CD4-positive, alpha-beta T cell treated with Interferon gamma for 1 hour (primary cell): Measurements from ENCODE around the gene DTX4.

Source experiments
- DNase-seq: peaks from one replicate; pipeline ENCODE4 v3.0.0-alpha.2; 2020

DTX4 gene

DNA sequence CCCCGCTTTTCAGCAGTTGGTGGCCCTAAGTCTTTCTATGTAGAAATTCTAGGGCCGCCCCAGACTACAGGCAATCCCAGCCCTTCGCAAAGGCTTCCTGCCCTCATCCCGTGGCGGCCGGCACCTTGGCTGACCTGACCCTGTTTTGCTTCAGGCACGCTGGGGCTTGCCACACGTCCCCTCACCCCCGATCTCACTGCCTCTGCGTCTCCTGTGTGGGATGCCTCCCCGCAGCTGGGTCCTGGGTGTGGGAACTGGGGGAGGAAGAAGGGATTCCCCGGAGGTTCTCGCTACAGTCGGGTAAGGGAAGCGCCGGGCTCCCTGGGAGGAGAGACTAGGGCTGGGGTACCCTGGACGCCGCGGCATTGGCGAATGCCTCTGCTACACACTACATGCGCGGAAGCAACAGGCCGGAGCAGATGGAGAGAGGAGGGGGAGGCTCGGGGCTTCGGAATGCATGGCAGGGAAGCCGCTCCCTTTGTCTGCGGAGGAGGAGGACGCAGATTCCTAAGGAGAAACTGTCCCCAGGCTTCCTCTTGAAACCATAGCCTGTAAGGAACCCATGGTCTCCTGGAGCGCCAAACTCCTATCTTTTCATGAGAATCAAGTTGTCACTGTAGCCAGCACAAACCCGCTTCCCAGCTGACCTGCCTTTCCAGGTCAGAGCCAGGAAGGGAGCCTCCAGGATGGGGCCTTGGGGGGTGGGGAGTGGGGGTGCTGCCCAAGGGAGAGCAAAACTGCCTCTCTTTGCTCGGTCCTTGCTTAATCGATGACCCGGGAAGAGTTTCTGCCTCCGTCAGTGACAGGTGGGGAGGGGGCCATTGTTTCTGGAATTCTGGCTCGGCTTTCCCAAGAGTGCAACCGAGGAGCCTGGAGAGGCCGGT lies 1.4 kb downstream of the DTX4 start:
- DNase-seq = no peak

DNA sequence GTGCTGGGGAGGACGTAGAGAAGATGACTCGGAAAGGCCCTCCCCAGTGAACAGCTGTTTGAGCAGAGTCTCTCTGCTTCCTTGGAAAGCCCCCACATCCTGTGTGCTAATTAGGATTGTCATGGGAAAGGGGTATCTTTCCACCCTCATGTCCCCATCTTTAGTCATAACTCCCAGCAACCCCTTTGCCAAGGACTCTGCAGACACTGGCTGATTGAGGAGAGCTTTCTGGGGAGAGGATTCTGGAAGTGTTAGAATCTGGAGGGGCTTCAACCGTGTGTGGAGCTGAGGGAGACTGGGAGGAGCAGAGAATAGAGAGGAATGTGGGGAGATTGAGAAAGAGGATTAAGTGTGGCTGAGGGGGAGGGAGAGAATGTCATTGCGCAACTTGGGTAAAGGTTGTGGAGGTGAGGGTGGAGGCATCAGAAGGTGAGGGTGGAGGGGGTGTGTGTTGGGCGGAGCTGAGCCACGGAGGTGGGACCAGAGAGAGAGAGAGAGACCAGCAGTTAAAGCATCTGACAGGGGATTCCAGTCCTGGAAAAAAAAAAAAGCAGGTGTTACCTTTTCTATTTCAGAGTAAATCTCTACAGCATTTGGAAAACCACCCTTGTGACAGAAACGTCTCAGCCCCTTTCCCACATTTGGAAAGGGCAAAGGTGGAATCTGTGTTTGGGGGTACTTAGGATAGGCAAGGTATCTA lies 2.2 kb downstream of the DTX4 start:
- no peak for DNase-seq

DNA sequence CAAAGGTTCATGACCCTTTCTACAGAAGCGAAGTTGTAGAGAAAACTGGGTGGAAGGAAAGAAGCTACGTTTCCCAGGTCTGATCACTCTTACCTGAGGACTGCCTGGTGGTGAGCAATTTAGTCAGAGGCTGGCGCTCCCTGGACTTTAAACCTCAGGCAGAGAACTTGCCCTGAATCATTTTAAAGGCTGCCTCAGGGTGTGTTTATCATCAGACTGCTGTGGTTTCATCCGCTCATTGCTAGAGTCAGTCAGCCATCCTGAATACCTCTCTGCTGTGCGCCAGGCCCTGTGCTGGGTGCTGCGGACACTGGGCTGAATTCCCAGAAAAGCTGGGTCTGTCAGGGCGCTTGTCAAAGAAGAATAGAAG lies 2.7 kb downstream of the DTX4 start:
- no peak for DNase-seq

DNA sequence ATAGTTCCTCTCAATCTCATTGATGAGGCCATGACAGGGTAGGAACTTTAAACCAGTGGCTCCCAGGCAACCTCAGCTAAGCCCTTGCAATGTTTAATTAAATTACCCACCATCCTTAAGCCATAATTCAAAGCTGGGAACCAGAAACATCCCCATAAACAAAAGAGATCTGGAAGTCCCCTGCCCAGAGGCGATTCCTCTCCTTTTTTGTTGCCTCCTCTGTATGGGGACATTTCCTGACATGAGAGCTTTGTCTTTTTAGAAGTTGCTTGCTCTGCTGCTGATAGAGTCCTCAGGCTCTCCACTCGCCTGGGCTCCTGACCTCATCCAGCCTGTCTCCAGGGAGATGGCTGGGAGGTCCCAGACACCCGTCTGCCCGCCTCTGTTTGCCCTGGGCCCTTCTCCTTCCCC lies 3.2 kb downstream of the DTX4 start:
- no peak for DNase-seq

DNA sequence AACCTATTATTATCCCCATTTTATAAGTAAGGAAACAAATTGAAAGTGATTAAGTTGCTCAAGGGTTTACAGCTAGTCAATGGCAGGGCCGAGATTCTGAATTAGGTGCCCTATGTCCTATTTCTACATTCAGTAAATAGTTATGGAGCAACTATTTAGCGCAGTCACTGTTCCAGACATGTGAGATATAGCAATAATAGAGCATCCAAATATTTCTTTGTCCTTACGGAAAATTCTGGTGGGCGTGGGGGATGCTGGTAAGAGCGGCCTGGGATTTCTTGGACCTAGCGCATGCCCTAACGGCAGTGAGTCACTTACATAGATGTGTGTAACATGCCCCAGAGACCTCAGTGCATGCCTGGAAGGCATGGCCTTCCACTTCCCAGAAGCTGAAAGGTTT lies 4.4 kb downstream of the DTX4 start:
- DNase-seq = no peak

DNA sequence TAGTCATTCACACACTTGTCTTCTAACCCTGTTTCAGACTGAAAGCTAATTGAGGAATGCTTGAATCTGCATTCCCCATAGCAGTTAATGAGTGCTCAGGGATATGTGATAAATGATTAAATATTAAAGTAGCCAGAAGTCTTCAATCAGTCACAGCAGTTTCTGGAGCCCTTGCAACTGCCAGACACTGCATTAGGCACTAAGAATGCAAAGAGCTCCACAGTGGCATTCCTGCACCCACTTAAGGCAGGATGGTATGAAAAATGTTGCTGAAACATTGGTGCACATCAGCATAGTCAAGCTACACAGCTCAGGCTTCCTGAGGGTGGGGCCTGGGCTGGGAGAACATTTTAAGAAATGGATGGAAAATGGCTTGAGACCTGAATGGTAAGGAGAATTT lies 6.5 kb downstream of the DTX4 start:
- DNase-seq = no peak

DNA sequence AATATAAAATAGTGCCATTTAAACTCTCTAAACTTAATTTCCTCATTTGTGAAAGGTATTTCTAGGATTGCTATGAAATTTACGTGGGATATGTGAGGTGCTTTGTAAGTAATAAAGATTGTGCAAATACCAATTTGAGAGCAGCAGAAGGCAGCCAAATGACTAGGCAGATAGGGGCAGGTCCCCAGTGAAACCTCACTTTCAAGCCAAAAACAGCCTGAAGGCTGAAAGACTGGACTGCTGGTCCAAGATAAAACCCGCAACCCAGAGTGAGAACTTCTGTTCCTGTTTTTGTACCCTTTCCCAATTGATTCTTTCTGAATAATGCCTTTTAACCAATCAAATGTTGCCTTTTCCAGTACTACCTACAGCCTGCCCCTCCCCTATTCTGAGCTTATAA lies 7.2 kb downstream of the DTX4 start:
- DNase-seq = no peak

DNA sequence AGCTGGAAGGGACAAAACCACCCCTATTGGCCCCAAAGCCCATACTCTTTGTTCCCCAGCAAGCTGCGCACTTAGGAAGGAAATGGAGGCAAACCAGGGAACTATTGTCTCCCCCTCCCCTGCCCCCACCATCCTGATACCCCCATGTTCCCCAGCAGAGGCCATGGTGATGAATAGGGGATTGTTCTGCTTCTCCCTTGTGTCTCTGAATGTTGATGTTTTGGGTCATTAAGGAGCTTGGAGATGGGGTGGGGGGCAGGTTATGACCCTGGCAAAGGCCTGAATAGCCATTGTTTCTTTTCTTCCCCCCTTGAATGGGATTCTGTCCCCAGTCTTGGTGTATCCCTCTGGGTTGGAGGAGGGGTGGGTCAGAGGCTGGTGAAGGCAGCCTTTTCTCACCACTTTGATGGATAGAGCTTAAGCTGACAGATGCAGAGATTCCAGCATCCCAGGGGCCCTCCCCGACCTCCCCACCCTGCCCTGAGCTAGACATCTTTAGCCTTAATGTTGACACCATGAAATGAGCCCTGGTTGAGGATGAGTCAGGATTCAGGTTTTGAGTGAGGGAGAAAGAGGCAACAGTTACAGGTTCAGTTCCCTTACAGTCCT lies 8.3 kb downstream of the DTX4 start:
- DNase-seq = no peak

DNA sequence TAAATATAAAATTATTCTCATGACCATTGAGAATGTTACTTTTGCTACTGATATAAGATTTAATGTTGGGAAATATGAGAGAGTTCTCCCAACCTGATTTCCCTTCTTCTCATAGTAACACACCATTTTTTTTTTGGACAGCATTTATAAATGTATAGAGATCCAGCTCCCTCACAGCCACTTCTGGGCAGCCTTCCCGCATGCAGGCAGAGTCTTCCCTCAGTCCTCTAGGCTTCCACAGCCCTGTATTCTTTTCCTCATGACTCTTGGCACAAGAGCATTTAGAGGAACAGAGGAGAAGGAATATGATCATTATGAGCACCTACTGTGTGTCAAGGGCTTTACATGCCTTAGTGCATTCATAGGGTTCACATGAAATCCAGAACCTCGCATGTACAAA lies 9.0 kb downstream of the DTX4 start:
- no peak for DNase-seq

DNA sequence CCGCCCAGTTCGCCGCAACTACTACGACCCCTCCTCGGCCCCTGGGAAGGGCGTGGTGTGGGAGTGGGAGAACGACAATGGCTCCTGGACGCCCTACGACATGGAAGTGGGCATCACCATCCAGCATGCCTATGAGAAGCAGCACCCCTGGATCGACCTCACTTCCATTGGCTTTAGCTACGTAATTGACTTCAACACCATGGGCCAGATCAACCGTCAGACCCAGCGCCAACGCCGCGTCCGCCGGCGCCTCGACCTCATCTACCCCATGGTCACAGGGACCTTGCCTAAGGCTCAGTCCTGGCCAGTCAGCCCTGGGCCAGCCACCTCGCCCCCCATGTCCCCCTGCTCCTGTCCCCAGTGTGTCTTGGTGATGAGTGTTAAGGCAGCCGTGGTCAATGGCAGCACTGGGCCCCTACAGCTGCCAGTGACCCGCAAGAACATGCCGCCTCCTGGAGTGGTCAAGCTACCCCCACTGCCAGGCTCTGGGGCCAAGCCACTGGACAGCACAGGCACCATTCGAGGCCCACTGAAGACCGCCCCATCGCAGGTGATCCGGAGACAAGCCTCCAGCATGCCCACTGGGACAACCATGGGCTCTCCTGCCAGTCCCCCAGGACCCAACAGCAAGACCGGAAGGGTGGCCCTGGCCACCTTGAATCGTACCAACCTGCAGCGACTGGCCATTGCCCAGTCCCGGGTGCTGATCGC lies 10.0 kb downstream of the DTX4 start:
- DNase-seq = no peak

DNA sequence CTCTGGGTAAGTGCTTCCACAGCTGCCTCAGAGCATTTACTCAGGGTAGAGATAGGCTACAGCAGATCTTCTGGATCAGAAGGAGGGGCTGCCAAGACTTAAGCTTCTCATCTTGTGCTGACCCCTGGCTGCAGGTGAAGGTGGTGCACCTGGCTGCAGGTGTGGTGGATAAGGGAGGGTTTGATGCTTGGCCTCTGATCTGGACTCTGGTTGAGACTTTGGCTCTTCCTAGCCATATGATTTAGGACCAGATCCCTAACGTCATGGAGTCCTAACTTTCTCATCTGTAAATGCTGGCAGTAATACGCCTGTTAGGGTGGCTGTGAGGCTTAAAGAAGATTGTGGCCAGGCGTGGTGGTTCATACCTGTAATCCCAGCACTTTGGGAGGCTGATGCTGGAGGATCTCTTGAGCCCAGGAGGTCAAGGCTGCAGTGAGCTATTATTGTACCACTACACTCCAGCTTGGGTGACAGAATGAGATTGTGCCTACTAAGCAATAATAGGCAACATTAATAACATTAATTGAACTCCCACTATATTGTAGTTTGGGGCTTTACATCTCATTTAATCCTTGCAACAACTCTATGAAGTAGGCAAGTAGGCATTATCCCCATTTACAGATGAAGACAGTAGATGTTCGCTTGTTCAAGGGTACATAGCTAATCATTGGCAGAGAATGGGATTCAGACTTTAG lies 10.7 kb downstream of the DTX4 start:
- peak; percentile 9 for DNase-seq

DNA sequence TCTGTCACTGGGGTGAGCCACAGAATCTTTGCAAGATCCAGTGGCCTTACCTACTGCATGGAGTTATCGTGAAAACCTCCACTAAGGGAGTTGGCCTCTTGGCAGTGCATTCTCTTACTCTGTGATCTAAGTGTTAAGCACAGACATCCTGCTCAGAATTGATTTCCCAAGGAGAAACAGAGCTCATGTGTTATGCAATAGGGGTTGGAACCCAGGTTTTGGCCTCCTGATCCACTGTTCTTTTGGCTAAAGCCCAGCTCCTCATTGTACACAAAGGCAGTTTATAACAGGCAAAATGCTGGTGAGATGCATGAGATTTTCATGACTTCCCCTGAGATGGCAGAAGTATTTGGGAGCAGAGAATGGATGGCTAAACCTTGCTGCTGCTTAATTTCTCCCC lies 11.8 kb downstream of the DTX4 start:
- no peak for DNase-seq

DNA sequence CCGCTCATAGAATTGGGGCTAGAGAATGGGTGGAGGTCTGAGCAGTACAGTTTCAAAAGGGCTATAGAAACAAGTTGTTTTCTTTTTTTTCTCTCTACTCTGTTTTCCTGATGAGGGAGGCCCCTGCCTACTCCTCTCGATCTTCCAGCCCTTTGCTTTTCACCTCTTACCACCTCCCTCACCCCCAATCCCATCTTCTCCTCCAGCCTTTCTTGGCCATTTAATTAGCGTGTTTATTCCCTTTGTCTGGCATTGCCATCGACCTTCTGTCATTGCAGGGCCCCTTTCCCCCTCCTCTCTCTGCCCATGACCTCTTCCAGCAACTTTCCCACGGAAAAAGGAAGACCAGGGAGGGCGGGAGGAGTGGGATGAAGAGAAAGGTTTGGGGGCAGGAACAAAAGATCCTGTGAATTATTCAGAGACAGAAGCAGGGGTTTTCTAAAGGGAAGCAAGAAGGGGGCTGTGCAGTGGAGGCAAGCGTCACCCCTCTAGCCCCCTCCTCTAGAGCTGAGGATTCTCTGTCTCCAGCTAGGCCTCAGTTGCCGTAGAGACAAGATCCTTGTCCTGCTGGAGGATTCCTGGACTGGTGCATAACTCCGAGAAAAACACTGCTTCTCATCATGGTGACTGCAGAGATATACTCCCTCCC lies 12.9 kb downstream of the DTX4 start:
- DNase-seq = no peak

DNA sequence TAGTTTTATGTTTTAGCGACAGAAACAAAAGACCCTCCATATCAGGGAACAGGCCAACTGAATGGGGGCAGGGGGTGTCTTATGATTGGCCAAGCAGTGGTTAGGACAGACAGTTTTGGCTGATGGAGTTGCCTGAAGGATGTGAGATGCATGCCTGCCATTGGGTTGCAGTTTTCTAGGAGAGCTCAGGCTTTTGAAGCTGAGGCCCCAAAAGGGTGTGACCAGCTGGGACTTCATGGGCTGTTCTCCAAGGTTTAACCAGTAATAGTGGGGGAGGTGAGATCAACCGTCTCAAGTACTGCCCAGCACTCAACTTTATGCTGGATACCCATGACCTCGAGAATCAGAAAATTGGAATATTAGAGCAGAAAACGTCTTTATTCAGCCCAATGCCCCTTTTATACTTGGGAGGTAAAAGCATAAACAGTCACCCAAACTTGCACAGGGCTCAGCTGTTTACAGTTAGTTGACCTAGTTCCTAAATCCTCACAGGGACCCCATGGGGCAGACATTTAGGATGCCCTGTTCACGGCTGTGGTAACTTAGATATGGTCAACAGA lies 13.5 kb downstream of the DTX4 start:
- DNase-seq = no peak

DNA sequence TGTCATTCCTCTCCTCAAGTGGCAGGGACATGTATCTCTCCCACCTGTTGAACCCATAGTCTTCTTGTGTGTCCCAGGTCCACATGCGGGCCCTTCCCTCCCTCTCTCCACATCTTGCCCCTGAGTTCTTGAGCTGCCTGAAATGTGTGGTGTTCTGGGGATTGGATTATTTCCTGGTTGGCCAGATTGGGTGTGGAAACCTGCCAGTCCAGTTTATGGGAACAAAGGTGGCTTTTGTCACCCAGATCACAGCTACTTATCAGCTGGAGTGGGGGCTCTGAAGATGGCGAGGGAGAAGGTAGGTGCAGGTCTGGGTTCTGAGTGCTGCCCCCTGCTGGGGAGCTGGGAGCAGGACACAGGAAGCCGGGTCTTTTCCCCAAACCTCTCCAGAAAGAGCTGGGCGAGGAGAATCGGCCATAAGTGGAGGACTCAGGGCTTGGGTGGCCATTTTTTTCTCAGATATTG lies 14.2 kb downstream of the DTX4 start:
- DNase-seq = peak; percentile 38

DNA sequence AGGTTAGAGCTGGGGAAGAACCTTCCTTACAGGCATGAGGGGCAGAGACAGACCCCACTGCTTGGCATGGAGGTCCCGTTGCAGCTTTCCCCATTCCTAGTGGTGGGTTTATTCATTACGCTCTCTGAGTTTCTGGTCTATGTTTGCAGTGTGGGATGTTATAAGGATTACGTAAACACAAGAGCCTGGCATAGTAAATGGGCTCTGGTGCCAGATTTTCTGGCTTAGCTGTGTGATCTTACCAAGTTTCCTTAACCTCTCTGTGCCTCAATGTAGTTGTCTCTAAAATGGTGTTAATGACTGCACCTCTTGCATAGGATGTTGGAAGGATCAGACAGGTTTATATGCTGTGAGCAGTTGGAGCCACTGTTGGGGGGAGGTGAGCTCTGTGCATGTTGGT lies 15.1 kb downstream of the DTX4 start:
- DNase-seq = no peak

DNA sequence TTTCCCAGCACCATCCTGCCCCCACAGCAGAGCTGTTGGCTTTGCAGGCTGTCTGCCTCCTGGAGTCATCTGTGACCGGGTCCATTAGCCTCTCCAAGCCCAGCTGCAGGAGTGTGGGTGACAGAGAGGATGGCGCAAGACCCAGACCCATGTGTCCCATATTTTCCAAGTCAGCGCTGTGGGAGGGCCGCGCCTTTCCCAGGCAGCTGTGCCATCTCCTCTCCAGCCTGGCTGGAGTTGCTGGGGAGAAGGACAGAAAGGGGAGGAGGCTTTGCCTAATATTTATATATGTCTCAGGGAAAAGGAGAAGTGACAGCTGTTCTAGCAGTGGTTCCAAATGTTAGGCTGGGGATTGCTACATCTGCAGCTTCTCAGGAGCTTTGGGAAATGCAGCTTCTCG lies 15.7 kb downstream of the DTX4 start:
- DNase-seq = no peak

DNA sequence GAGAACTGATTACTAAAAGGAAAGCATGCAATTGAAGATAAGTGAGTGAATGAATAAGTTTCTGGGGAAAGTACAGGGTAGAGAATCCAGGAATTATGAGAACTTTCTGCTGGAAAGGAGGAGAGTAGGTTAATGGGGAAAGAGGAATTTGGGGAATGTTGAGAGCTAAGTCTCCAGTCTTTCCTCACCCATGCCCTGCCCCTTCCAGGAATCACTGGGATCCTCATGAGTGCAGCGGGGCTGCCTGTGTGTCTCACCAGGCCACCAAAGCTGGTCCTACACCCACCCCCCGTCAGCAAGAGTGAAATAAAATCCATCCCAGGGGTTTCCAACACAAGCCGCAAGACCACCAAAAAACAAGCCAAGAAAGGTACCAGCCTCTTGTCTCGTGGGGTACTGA lies 17.0 kb downstream of the DTX4 start:
- DNase-seq = no peak

DNA sequence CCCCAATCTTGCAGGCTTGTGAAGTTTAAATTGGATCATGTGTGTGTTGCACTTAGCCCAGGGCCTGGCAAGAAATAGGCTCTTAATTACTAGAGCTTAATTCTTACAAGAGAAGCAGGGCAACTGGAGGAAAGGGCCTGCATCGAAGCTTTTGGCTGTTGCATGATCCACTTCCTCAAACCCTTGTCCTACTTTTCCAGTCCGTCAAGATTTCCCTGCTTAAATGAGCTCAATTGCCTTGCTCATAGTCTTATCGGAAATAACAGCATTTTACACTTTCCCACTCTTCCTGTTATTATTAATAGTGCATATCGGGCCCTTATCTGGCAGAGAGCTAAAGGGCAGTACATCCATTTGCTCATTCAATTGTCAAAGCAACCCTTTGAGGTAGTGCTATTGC lies 18.1 kb downstream of the DTX4 start:
- no peak for DNase-seq

DNA sequence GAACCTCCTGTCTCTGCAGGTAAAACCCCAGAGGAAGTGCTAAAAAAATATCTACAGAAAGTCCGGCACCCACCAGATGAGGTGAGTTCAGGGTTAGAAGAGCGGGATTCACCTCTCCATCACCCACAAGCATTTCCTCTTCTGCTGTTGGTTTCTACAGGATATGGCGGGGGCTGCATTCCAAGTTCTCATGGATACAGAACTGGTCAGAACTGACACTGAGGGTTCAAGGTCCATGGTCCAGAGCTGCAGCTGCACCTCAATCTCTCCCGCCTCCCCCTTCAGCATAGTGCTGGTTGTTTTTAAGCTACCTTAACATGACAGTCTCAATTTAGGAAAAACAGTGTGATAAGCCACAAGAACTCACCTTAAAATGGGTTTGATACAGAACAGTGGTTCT lies 19.2 kb downstream of the DTX4 start:
- no peak for DNase-seq

DNA sequence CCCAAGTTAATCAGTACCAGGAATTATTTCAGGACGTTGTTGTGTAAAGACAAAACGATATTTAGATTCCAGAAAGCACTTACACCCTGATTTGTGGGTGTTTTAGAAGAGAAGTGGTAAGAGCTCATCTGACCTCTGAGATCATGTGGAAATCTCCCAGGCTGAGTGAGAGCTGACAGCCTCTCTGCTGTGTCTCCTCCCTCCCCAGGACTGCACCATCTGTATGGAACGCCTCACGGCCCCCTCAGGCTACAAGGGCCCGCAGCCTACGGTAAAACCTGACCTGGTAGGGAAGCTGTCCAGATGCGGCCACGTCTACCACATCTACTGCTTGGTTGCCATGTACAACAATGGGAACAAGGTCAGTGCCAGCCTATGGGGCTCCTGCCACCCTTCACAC lies 20.0 kb downstream of the DTX4 start:
- no peak for DNase-seq

DNA sequence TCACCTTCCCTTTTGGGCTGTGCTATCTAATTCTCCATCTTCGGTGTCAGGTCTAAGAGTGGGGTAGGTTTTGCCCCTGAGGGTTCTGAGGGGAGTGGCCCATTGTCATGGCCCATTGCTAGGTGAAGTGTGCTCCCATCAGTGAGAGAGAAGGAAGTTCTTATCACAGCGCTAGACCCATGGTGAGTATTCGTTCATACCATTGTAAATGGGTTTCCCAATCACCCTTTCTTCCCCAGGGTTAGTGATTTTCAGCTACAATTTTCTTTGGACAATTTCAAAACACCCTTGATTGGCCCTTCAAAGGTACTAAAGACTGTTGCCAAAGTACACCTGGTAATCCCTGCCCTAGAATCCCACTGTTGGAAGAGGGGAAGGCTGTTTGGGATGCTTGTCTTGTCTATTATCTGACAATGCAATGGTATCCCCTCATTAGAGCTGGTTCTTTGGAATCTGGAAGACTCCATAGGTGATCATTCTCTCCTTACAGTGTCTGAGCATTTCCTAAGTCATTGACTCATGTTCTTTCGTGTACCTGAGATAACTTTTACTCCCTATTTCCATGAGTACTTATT lies 20.6 kb downstream of the DTX4 start:
- no peak for DNase-seq
